Measurements from ENCODE around the gene CNNM4.

DNA sequence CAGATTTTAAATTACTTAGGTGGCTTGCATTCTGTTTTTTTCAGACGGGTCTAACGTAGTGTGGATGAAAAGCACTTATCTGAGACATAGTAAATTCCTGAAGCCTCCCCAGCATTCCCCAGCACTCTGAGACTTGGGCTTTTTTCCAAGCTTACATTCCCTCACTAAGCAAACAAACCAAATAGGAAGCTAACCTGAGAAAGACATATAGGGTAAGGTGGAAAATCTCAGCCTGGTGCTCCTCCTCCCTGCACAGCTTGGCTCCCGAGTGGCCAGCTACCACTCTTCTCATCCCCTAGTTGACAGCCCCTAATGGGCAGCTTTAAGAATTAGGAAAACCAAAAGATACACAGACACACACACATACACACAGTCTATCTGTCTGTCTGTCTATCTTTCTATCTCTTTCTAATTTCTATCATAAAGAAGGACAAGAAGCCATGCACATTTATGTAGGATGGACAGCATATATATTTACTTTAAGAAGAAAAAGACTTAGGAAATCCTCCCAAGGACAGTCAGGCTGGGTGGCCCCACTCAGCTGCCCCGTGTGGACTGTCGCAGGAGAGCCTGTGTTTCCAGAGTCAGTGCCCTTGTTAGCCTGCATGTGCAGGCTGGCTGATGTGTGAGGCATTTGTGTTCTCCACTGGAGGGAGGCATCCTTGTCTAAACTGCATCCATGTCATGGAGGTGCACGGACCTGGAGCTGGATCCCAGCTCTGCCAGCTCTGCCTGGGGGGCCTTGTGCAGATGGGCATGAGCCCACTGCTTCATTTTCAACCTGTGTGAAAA is 63.6 kb downstream of the CNNM4 start:
- TF ChIP-seq CTCF (IDR thresholded peaks at IDR 0.05; ENCODE audit: low read depth, low read length) (no peak), EZH2phosphoT487 (IDR thresholded peaks at IDR 0.05; ENCODE audit: low read depth) (no peak)

Measured in OCI-LY3 (cell line).